Lower leg skin (tissue), 3 donors: Measurements from ENCODE around the gene NUP98.

Experiments
- CTCF ChIP-seq, 3 donors: fragments of 450-650 bp; IDR thresholded peaks; one replicate each; pipeline ENCODE4 v1.5.1; 2016; ENCODE audit warnings: antibody characterized with exemption in 3 of 3, mild to moderate bottlenecking in 3 of 3, moderate library complexity in 2 of 3
- POLR2A ChIP-seq, 2 donors: fragments of 450-650 bp; IDR thresholded peaks; one replicate each; pipeline ENCODE4 v1.6.1; 2016 to 2017; ENCODE audit warnings: antibody characterized with exemption in 2 of 2, mild to moderate bottlenecking in 1 of 2, moderate library complexity in 1 of 2

GRCh38 chr11:3747704-3748103 is 49.6 kb downstream of the NUP98 start:
- no peak for TF ChIP-seq CTCF (IDR thresholded peaks at IDR 0.05)
- TF ChIP-seq POLR2A (IDR thresholded peaks at IDR 0.05), result no peak
